ENCODE data around the gene DNM2. TPM values are rescaled to one million over a fixed set of nuclear protein-coding genes. Genes with fewer than 3 reads are reported as not detected.

DNM2 gene
- total and polyA plus RNA-seq, 2 of the 13 experiments (the other 11 are each of a cell fraction or from before 2014, with no cell fraction given): 41.7 to 59.8 TPM

DNA sequence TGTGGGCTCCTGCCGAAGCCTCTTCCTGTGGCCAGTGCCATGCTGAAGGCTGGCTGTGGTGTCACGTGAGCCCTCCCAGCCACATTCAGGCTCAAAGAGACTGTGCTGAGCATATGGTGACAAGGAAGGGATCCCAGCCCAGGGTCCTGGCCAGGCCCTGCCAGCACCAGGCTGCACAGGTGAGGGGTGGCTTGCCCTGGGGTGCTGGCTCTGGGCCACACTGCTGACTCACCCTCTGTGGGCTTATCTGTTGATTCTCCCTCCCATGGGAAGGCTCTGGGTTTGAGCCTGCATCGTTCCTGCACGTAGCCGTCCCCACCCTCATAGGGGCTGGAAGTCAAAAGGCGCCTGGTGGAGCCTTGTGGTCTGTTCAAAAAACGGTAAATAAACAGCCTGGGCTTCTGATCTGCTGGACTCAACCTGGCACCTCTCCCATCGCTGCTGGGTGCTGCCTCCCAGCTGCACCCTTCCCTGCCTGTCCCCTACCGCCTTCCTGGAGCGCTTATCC, 31.1 kb downstream of the DNM2 start (continued):
- TF ChIP-seq BRF2 (CRISPR knock-in tag; IDR thresholded peaks at IDR 0.05): no peak
- no peak for TF ChIP-seq ZNF326 (CRISPR knock-in tag; IDR thresholded peaks at IDR 0.05; ENCODE audit: borderline replicate concordance)
- no peak for TF ChIP-seq HNF4G (IDR thresholded peaks at IDR 0.05; ENCODE audit: borderline replicate concordance, low read depth, low read length)
- TF ChIP-seq HNF4G (CRISPR knock-in tag; IDR thresholded peaks at IDR 0.05; ENCODE audit: borderline replicate concordance, low read depth): no peak; the same call in 1 of the 2 replicates
- TF ChIP-seq ZNF33B (CRISPR knock-in tag; IDR thresholded peaks at IDR 0.05): no peak
- TF ChIP-seq ZSCAN25 (CRISPR knock-in tag; IDR thresholded peaks at IDR 0.05): no peak
- TF ChIP-seq, protein P1, sequence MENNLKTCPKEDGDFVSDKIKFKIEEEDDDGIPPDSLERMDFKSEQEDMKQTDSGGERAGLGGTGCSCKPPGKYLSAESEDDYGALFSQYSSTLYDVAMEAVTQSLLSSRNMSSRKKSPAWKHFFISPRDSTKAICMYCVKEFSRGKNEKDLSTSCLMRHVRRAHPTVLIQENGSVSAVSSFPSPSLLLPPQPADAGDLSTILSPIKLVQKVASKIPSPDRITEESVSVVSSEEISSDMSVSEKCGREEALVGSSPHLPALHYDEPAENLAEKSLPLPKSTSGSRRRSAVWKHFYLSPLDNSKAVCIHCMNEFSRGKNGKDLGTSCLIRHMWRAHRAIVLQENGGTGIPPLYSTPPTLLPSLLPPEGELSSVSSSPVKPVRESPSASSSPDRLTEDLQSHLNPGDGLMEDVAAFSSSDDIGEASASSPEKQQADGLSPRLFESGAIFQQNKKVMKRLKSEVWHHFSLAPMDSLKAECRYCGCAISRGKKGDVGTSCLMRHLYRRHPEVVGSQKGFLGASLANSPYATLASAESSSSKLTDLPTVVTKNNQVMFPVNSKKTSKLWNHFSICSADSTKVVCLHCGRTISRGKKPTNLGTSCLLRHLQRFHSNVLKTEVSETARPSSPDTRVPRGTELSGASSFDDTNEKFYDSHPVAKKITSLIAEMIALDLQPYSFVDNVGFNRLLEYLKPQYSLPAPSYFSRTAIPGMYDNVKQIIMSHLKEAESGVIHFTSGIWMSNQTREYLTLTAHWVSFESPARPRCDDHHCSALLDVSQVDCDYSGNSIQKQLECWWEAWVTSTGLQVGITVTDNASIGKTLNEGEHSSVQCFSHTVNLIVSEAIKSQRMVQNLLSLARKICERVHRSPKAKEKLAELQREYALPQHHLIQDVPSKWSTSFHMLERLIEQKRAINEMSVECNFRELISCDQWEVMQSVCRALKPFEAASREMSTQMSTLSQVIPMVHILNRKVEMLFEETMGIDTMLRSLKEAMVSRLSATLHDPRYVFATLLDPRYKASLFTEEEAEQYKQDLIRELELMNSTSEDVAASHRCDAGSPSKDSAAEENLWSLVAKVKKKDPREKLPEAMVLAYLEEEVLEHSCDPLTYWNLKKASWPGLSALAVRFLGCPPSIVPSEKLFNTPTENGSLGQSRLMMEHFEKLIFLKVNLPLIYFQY (CRISPR knock-in tag; IDR thresholded peaks at IDR 0.05; ENCODE audit: borderline replicate concordance): 0 out of 2 replicates have a peak, but pooled peaks have one; percentile 59
- peak; percentile 64; the same call in 1 of the 2 replicates for TF ChIP-seq ZNF280B (CRISPR knock-in tag; IDR thresholded peaks at IDR 0.05; ENCODE audit: borderline replicate concordance)
- TF ChIP-seq ZFP1 (CRISPR knock-in tag; IDR thresholded peaks at IDR 0.05): no peak
- no peak; the same call in 1 of the 2 replicates for TF ChIP-seq KDM3A (CRISPR knock-in tag; IDR thresholded peaks at IDR 0.05; ENCODE audit: low read depth)
- TF ChIP-seq NCOR1 (IDR thresholded peaks at IDR 0.05; ENCODE audit: borderline replicate concordance, low read length): no peak
- TF ChIP-seq ARHGAP35 (CRISPR knock-in tag; IDR thresholded peaks at IDR 0.05; ENCODE audit: borderline replicate concordance): no peak
- no peak for TF ChIP-seq SATB2 (CRISPR knock-in tag; IDR thresholded peaks at IDR 0.05)
- no peak for TF ChIP-seq ZSCAN22 (CRISPR knock-in tag; IDR thresholded peaks at IDR 0.05)
- TF ChIP-seq ZNF570 (CRISPR knock-in tag; IDR thresholded peaks at IDR 0.05; ENCODE audit: borderline replicate concordance): no peak
- peak; percentile 55; the same call in 1 of the 2 replicates for TF ChIP-seq ARID4A (CRISPR knock-in tag; IDR thresholded peaks at IDR 0.05; ENCODE audit: borderline replicate concordance)
- TF ChIP-seq ZNF292 (CRISPR knock-in tag; IDR thresholded peaks at IDR 0.05; ENCODE audit: borderline replicate concordance, low read depth): peak; percentile 61
- TF ChIP-seq YEATS4 (CRISPR knock-in tag; IDR thresholded peaks at IDR 0.05; ENCODE audit: borderline replicate concordance): peak; percentile 82
- no peak for TF ChIP-seq CAMTA2 (CRISPR knock-in tag; IDR thresholded peaks at IDR 0.05; ENCODE audit: borderline replicate concordance)

Data from HepG2 (cell line).